ENCODE results near the gene AP4E1. TPM values are rescaled to one million over a fixed set of nuclear protein-coding genes. Genes with fewer than 3 reads are reported as not detected.

The AP4E1 gene
- polyA plus RNA-seq, 3 donors, result 1.1 to 3.8 (median 3.1) TPM

DNA sequence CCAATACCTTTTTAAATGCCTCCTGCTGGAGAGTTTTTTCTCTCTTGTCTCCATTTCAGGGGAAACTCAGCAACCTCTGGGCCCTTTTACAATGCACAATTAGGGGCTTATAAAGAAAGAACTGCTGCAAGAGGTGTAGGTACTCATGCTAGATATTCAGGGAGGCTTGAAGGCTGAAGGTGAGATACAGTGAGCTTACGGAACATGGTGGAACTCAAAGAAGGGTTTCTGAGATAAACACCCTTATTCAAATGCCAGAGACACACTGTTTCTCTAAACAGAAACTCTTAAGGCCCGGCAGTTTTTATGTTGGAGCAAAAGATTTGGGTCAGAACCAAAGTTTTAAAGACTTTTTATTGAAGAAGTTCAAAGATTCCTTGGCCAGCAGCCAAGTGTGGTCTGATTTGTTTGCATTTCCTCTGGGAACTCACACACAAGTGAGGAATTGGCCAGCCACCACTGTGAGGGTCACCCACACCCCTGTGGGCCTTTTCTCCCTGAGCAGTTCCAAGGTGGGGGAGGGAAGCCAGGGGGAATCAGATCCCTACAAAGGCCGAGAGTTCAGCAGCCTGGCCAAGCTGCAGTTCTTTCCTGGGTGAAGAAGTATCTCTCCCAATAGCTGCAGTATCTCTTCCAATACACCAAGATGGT lies 138.4 kb downstream of the AP4E1 start:
- 26 to 55% (median 46%) methylated on average over 3 of the region's 3 CpGs for WGBS, 3 donors
- no peak overlapping the region for H3K27ac ChIP-seq (ENCODE audit: low read depth, low read length)

DNA sequence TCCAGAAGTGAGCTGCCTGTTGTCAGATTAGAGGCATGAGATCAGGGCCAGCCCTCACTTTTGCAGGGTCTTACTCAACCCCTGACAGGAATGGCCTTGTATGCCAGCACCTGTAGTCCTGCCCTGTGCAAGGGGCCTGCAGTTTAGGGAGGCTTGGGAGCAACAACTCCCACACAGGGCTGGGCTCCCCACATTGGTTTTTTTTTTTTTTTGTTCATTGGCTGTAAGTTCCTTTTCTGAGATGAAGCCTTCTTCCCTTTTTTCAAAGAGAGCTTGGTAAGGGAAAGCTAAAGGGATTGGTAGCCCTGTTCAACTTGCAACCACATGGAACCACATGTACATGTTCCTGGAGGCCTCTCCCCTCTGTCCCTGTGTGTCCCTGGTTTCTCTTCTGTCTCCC lies 139.8 kb downstream of the AP4E1 start:
- no peak overlapping the region for H3K27ac ChIP-seq (ENCODE audit: low read depth, low read length)

DNA sequence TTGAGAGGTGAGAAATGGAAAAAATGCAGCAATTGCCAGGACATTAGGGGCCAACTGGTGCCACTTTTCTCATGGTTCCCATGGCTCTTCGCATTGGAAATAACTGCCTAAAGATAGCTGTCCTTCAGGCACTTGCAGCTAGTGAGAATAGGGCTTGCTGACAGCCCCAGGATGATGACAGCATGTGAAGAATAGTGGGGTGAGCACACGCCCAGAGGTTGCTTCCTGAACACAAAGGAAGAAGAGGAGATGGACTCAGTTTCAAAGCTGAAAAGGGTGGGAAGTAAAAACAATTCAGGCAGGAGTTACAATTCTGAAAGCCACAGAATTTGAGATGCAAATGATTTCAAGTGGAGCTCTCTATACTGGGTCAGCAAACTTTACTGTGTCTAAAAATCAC lies 140.6 kb downstream of the AP4E1 start:
- 68 to 79% (median 73%) methylated on average over 2 of the region's 2 CpGs for WGBS, 3 donors
- H3K27ac ChIP-seq (ENCODE audit: low read depth, low read length), result no peak overlapping the region

- 24 to 63% (median 41%) methylated on average over 3 of the region's 3 CpGs for WGBS, 3 donors
- peak overlapping the region; percentile 12 for H3K27ac ChIP-seq (ENCODE audit: low read depth, low read length)
Observed at GRCh38 chr15:51051776-51052175, 143.3 kb downstream of the AP4E1 start.

DNA sequence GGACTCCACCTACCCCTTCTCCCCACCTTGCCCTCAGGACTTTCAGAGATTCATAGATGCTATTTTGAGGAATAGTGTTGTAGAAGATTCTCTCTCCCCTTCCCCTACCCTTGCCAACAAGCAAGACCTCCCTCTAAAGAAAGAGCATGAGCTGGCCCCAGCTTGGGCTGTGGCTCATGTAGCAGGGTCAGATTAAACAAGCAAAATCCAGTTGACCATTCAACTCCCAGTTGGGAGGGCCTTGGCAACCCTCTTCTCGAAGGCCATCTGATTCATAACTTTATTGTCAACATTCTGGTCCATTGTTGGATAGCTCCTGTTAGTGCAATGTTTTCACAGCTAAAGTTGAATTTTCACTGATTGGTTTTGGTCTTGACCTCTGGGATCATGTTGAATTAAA lies 145.1 kb downstream of the AP4E1 start:
- H3K27ac ChIP-seq (ENCODE audit: low read depth, low read length), result no peak overlapping the region

GRCh38 chr15:51054535-51054934 lies 146.1 kb downstream of the AP4E1 start:
- H3K27ac ChIP-seq (ENCODE audit: low read depth, low read length), result no peak overlapping the region
- 90 to 96% (median 95%) methylated on average over 1 of the region's 1 CpG for WGBS, 3 donors

More for the DNA sequence above, 145.1 kb downstream of the AP4E1 start:
- WGBS, 3 donors, result 65 to 88% (median 86%) methylated on average over 1 of the region's 1 CpG

Other genes starting within 250 kb of the AP4E1 start
- gene TRPM7, start 221.9 kb upstream of the AP4E1 start, polyA plus RNA-seq, result 10 to 100 TPM in 2 of 3 donors, 1 to 10 TPM in 1; 6.2 to 11.7 (median 10.5) TPM
- gene SPPL2A, start 143.0 kb upstream of the AP4E1 start, polyA plus RNA-seq, result 10 to 100 TPM; 28.6 to 49.4 (median 39.2) TPM
- gene TNFAIP8L3, start 186.2 kb downstream of the AP4E1 start, polyA plus RNA-seq, result 10 to 100 TPM in 1 of 3 donors, 1 to 10 TPM in 1, under 1 TPM in 1; 0.72 to 17.5 (median 3.5) TPM

Measured in adipose tissue (tissue), 3 donors.